Adipose tissue (tissue), 3 donors: ENCODE measurements around the gene MAGI1. TPM values are rescaled to one million over a fixed set of nuclear protein-coding genes. Genes with fewer than 3 reads are reported as not detected.

Experiments
- H3K27ac ChIP-seq: one replicate; pipeline ENCODE4 v1.5.1; 2013; ENCODE audit warnings: low read depth, low read length
- WGBS, 3 donors: extraction: QIAGEN DNeasy Blood & Tissue Kit; methylation state at CpG; one replicate each; pipeline ENCODE4 v1.1.7; 2013; 5-methylcytosine and 5-hydroxymethylcytosine counted together
- polyA plus RNA-seq, 3 donors: library from polyadenylated mRNA; stranded (reverse); fragments of 200-250 nt; gene quantifications; one replicate each; pipeline ENCODE4 v1.2.3, GENCODE V29; 2013
- donor health status: healthy with polysubstance abuse.
- donor health status: Bipolar disorder and iron deficiency.
- donor health status: healthy.

Gene MAGI1
- polyA plus RNA-seq, 3 donors = 8.8 to 10.5 (median 10.4) TPM

DNA sequence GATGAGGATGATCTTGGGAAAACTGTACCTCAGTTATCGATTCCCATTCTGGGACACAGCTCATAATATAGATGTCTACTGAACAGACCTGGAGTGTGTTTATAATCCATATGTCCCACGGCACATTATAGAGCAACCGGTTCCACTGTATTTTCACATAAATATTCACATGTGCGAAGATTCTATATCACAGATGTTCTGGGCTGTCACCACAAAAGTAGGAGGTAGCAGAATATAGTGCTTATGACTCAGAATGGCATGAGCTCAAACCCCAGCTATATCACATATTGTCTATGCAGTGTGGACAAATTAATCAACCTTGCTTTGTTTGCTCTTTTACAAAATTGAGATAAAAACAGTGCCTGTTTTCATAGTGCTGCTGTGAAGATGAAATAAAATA lies 710.6 kb downstream of the MAGI1 start:
- WGBS, 3 donors = 91 to 96% (median 93%) methylated on average over 4 of the region's 4 CpGs
- no peak overlapping the region for H3K27ac ChIP-seq

- no peak overlapping the region for H3K27ac ChIP-seq
- 65 to 91% (median 86%) methylated on average over 3 of the region's 3 CpGs for WGBS, 3 donors
Observed at GRCh38 chr3:65326574-65326973, 712.1 kb downstream of the MAGI1 start.

- no peak overlapping the region for H3K27ac ChIP-seq
- 88 to 89% (median 89%) methylated on average over 7 of the region's 7 CpGs for WGBS, 3 donors
Observed at GRCh38 chr3:65322910-65323309, 715.8 kb downstream of the MAGI1 start.

DNA sequence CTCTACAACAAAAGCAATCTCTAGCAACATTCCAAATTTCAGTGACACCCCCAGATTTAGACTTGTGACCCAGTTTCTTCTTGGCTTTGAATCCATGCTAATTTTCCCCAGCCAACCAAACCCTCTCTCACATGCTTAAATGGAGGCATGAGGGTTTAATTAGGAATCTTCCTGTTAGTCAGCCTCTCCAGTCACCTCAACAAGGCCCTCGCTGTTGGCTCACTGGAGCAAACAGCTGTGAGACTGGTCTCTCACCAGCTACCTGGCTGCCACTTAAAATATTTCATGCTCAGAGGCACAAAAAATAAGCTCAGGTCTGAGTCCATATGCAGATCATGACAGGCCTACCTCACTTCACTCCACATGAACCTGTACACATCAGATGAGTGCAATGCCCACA lies 720.5 kb downstream of the MAGI1 start:
- 90 to 96% (median 94%) methylated on average over 1 of the region's 1 CpG for WGBS, 3 donors
- no peak overlapping the region for H3K27ac ChIP-seq

DNA sequence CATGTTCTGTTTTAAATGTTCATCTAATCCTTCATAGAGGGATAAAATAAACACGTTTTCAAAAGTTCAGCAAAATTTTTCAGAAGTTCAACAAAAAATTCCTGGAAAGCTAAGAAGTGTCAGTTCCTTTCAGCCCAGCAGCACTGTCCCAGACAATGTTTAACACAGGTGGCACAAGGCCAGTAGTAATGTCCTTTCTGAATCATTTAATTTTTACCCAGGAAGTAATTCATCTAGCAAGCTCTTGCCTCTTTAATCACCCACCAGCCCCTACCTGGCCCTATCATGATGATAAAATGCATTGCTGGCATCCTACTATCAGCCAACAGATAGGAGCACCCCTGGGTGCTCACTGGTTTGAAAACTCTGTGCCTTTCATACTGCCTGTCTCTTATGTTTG lies 723.8 kb downstream of the MAGI1 start:
- 38 to 59% (median 51%) methylated on average over 1 of the region's 1 CpG for WGBS, 3 donors
- no peak overlapping the region for H3K27ac ChIP-seq

DNA sequence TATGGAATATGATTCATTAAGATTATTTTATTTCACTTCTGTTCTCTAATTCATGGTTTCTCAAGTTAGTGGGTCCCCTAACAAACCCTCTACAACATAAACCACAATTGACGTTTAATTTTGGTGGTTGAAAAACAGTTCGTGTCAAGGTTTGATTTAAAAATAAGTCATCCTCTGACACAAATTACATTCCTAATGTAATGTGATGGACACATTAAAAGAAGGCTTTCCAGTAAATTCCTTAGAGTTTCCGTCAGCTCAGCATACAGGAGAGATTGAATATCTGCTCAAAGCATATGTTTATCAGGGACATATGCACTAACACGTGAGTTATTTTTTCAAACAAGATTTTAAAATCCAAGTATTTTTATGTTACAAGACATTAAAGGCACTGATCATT lies 724.4 kb downstream of the MAGI1 start:
- H3K27ac ChIP-seq = no peak overlapping the region
- 70 to 80% (median 74%) methylated on average over 4 of the region's 4 CpGs for WGBS, 3 donors

GRCh38 chr3:65313666-65314065 lies 725.1 kb downstream of the MAGI1 start:
- WGBS, 3 donors = 78 to 88% (median 82%) methylated on average over 2 of the region's 2 CpGs
- H3K27ac ChIP-seq = no peak overlapping the region

- 83 to 90% (median 88%) methylated on average over 4 of the region's 4 CpGs for WGBS, 3 donors
Observed at GRCh38 chr3:65305836-65306235, 732.9 kb downstream of the MAGI1 start.

More at GRCh38 chr3:65305836-65306235, 732.9 kb downstream of the MAGI1 start:
- no peak overlapping the region for H3K27ac ChIP-seq

Other genes starting within 250 kb of the MAGI1 start
- gene SLC25A26, start 182.1 kb upstream of the MAGI1 start, polyA plus RNA-seq = 10 to 100 TPM; 12.6 to 21.6 (median 13.8) TPM